Jurkat, Clone E6-1 (cell line): ENCODE results near the gene L3MBTL2.
A peak's percentile ranks its signal among the peaks of the same experiment; 100 is the strongest.

Experiments used
- DNase-seq: peaks from one replicate; pipeline ENCODE4 v3.0.0-alpha.2; 2011; ENCODE audit warnings: low read depth, low spot score
- H3K4me3 ChIP-seq: 2 replicates; pipeline ENCODE4 v1.5.1; 2011; ENCODE audit warnings: mild to moderate bottlenecking, low read length, control low read depth, moderate library complexity

L3MBTL2 gene

GRCh38 chr22:41203118-41203517 lies 2.0 kb upstream of the L3MBTL2 start:
- H3K4me3 ChIP-seq: no peak overlapping the region
- DNase-seq: no peak

DNA sequence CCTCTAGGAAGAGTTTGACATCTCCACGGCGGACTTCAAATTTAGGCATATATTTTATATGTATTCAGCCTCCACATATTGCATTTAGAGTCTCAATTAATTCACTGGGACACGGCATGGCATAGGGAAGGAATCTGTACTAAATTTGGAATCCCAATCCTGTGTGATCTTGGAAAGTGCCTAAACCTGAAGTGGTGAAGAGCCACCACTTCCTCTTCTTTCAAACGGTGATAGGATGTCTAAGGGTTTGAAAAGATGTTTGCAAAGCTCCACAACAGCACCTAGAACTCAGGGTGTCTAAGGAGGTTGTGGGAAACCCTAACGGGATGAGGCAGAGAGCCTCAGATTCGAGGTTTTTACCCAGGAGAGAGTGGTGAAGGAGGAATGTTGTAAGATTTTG lies 1.0 kb upstream of the L3MBTL2 start:
- no peak overlapping the region for H3K4me3 ChIP-seq
- no peak for DNase-seq

DNA sequence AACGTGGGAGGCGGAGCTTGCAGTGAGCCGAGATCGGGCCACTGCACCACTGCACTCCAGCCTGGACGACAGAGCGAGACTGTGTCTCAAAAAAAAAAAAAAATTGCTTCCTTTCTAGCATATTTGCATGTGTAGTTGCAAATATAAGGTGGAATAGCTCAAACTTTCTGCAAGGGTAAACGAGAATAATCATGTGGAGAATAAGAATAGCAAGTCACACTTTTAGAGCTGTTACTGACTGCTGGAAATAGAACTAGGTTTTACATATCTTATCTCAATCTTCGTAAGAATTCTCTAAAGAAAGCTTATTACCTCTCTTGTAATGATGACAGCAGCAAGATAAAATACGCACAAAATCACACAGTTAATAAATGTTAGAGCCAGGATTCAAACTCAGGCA lies 1.6 kb downstream of the L3MBTL2 start:
- H3K4me3 ChIP-seq: no peak overlapping the region
- no peak for DNase-seq

DNA sequence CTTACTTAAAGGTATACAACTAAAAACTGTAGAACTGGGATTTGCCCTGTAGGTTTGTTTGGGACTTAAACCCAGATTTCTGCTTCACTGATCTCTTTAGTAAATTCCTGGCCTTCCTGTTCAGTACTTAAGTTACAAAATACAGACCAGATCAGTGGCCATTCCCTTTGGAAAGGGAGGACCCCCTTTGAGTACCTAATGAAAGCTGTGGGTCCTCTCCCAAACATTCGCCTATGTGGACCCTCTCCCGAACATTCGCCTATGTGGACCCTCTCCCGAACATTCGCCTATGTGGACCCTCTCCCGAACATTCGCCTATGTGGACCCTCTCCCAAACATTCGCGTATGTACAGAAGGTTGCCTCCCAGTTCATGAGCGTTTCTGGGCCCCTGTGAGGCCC lies 10.3 kb downstream of the L3MBTL2 start:
- no peak overlapping the region for H3K4me3 ChIP-seq
- no peak for DNase-seq

GRCh38 chr22:41215926-41216325 lies 10.8 kb downstream of the L3MBTL2 start:
- no peak for DNase-seq
- H3K4me3 ChIP-seq: no peak overlapping the region

- peak overlapping the region; percentile 30; the same call in 1 of the 2 replicates for H3K4me3 ChIP-seq
- DNase-seq: no peak
Observed at GRCh38 chr22:41216984-41217383, 11.9 kb downstream of the L3MBTL2 start.

DNA sequence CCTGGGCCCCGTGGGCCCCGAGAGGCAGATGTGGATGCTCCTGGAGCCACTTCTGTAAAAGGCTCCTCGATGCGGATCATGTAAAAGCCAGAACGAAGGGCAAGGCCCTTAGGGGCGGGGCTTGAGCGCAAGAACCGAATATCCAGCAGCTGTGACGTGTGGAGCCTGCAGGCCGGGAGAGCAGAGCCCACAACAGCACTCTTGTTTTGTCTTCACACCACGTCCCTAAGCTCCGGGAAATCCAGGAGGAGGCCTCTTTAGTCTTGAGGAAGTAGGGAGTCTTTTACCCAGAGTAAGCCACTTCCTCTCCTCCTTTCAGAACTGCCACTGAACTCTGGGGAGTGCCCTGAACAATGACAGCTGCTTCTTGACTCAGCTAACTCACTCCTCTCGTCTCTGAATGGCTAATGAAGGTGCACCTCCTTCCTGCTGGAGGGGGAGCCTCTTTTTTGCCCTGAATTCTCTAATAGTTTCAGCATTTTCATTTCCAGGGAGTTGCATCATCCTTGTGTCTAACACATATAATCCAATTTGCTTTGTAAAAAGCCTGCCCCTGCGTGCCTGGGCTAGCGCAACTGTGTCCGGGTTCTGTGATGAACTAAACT lies 12.5 kb downstream of the L3MBTL2 start:
- peak; percentile 80 for DNase-seq
- H3K4me3 ChIP-seq: peak overlapping the region; percentile 30

- no peak for DNase-seq
Observed at GRCh38 chr22:41222846-41223507, 17.9 kb downstream of the L3MBTL2 start.

DNA sequence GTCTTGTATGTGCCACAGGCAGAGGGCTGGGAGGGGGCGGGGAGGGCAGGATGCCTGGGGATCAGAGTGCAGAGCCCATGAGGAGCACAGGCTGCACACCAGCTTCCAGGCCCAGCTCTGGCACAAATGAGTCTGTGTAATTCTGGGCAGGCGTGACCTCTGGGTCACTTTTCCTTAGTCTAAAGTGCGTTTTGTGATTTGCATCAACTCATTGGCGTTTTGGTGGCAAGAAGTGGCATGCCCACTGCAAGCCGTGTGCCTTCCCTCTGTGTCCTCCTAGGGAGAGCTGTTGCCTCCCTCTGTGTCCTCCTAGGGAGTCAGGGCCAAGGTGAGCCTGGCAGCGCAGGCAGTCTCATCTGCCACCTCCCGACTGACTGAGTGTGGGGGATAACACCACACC lies 18.4 kb downstream of the L3MBTL2 start:
- no peak overlapping the region for H3K4me3 ChIP-seq
- no peak for DNase-seq

More at GRCh38 chr22:41222846-41223507, 17.9 kb downstream of the L3MBTL2 start:
- H3K4me3 ChIP-seq: no peak overlapping the region

DNA sequence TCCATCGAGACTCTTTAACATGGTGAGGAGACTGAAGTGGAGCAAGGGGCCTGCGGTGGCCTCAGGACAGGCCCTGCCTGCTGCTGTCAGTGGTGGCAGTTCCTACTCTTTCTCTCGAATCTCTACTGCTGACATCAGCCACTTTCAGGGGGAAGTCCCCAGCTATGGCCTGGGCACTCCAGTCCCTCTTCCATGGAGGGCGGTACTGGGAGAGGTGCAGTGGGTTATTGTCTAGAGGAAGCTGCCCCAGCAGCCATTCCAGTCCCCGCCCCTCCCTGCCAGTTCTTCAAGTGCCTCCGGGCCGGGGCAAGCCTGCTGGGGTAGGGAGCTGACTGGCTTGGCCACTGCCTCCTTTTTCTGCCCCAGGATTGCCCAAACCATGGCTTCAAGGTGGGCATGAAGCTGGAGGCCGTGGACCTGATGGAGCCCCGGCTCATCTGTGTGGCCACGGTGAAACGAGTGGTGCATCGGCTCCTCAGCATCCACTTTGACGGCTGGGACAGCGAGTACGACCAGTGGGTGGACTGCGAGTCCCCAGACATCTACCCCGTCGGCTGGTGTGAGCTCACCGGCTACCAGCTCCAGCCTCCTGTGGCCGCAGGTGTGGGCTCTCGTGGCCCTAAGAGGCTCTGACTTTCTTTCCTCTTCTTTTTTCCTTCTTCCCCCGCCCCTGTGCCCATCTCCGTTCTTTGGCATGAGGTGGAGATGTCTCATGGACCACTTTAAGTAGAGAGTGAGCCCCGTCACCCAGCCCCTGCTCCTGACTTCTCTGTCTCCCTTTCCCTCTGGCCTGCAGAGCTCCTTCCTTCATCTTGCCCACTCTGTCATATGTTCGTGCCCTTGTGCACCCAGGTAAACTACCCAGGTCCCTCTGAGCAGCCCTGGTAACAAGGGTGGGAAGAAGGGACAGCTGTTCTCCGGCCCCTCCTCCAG lies 21.9 kb downstream of the L3MBTL2 start:
- DNase-seq: no peak
- no peak overlapping the region for H3K4me3 ChIP-seq

DNA sequence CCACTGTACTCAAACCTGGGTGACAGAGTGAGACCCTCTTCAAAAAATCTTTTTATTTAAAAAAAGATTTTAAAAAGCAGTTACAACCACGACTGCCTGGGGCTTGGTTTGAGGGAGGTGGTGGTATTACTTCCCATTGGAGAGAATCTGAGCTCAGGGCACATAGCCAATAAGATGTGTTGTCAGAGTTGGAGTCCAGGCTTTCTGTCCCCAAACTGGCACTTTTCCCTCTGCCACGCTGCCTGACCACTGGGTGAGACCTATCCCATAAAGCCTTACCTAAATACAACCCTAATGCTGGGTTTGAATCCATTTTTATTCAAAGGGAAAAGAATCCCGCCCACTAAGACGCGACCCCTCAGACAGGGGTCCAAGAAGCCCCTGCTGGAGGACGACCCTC lies 24.1 kb downstream of the L3MBTL2 start:
- DNase-seq: no peak
- H3K4me3 ChIP-seq: no peak overlapping the region

DNA sequence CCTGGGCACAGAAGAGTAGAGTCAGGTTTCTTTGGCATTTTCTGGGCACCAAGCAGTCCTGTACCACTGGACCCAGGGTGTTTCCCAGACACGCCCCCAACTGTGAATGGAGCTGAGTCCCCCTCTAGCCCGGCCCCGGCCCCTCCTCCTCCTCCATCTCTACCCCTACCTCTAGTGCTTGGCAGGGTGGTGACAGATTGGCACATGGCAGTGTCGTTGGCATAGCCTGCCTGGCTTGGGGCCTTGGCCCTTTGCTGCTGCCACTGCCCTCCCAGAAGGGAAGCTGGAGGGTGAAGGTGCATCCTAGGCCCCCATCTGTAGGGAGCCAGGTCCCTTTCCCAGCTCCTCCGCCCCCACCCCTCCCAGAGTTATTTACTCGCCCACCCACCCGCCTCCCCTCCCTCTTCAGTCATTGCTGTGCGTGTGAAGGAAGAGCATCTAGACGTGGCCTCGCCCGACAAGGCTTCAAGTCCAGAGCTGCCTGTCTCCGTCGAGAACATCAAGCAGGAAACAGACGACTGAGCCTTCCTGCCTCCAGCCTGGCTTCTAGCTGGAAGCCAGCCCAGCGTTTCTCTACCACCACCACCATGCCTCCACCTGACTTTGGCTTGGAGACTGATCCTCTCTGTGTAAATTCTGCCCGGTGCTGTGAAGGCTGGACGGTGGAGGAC lies 24.8 kb downstream of the L3MBTL2 start:
- DNase-seq: no peak
- no peak overlapping the region for H3K4me3 ChIP-seq

- no peak for DNase-seq
- no peak overlapping the region for H3K4me3 ChIP-seq
Observed at GRCh38 chr22:41230401-41230785, 25.3 kb downstream of the L3MBTL2 start.

- H3K4me3 ChIP-seq: no peak overlapping the region
- DNase-seq: no peak
Observed at GRCh38 chr22:41231369-41231768, 26.3 kb downstream of the L3MBTL2 start.

GRCh38 chr22:41234815-41235695 lies 29.9 kb downstream of the L3MBTL2 start:
- H3K4me3 ChIP-seq: no peak overlapping the region
- no peak for DNase-seq

GRCh38 chr22:41237036-41237706 lies 32.1 kb downstream of the L3MBTL2 start:
- DNase-seq: no peak
- H3K4me3 ChIP-seq: peak overlapping the region; percentile 39

DNA sequence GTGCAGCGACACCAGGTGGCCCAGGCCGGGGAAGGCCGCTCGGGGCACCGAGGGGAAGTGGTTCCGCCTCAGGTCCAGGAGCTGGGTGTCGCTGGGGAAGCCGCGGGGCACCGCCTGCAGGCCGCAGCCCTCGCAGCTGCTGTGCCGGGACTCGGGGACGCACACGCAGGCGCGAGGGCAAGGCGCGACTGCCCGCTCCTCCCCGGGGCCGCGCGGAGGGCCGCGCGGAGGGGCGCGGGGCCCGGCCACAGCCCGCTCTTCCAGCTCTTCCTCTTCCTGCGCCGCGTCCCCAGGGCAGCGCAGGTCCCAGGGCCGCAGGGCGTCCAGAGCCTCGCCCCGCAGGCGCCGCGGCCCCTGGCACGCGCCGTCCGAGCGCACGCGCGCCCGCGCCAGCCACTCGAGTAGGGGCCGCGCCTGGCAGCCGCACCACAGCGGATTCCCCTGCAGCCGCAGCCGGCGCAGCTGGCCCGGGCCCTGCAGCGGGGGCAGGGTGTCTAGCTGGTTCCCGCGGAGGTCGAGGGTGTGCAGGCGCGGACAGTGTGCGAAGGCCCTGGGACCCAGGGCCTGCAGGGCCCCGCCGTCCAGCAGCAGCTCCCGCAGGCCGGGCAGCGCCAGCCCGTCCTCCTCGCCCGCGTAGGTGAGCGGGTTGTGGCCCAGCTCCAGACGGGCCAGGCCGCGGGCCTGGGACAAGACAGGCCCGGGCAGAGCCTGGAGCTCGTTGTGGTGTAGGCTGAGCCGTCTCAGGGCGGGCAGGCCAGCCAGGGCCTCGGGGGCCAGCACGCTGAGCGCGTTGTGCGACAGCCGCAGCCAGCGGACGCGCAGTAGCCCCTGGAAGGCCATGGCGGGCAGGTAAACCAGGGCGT lies 32.8 kb downstream of the L3MBTL2 start:
- H3K4me3 ChIP-seq: peak overlapping the region; percentile 39

More for the DNA sequence above, 32.8 kb downstream of the L3MBTL2 start:
- DNase-seq: peak; percentile 65
